Ovary (tissue), 3 donors: ENCODE data around the gene YES1.

ENCODE experiments used
- POLR2A ChIP-seq: fragments of 450-650 bp; IDR thresholded peaks from one replicate; pipeline ENCODE4 v1.6.1; 2017; ENCODE audit warnings: antibody characterized with exemption, mild to moderate bottlenecking, moderate library complexity
- TF ChIP-seq, protein P1 (sequence below), 3 donors: fragments of 450-650 bp in 2 of 3; fragments of 200-600 bp in 1 of 3; IDR thresholded peaks; one replicate each; pipeline versions ENCODE4 v1.5.1 to v1.8.0; 2016 to 2022; ENCODE audit warnings: antibody characterized with exemption in 3 of 3, mild to moderate bottlenecking in 1 of 3
- donor health status: DM: no; HTN: no; CAD: no.

DNA sequence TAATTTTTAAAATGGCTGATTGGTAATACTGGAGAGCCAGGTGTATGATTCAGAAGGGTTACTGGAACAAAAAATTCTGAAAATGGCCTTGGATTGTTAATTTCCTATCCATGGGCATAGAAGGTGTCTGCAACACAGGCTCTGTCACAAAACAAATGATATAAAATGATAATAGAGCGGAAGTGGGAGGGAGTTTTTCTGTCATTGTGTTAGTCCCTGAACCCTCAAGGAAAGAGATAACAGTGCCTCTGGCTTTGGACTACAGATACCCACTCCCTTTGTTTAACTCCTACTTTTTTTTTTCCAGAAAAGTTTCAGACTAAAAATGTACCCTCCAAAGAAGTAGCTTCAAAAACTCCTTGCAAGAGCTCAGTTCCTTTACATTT, 28.0 kb upstream of the YES1 start:
- TF ChIP-seq, protein P1, sequence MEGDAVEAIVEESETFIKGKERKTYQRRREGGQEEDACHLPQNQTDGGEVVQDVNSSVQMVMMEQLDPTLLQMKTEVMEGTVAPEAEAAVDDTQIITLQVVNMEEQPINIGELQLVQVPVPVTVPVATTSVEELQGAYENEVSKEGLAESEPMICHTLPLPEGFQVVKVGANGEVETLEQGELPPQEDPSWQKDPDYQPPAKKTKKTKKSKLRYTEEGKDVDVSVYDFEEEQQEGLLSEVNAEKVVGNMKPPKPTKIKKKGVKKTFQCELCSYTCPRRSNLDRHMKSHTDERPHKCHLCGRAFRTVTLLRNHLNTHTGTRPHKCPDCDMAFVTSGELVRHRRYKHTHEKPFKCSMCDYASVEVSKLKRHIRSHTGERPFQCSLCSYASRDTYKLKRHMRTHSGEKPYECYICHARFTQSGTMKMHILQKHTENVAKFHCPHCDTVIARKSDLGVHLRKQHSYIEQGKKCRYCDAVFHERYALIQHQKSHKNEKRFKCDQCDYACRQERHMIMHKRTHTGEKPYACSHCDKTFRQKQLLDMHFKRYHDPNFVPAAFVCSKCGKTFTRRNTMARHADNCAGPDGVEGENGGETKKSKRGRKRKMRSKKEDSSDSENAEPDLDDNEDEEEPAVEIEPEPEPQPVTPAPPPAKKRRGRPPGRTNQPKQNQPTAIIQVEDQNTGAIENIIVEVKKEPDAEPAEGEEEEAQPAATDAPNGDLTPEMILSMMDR (IDR thresholded peaks at IDR 0.05) = no peak
- no peak for TF ChIP-seq POLR2A
